Fibroblast of lung (primary cell): Measurements from ENCODE around the gene MRPL38. TPM values are rescaled to one million over a fixed set of nuclear protein-coding genes. Genes with fewer than 3 reads are reported as not detected.

Source experiments
- DNase-seq, 2 donors: peaks; one replicate each; pipeline versions ENCODE4 v3.0.0 to v3.0.0-alpha.2; 2010; ENCODE audit warnings: low read depth in 2 of 2
- H2AFZ ChIP-seq: 2 replicates; pipeline ENCODE4 v1.5.1; 2012; ENCODE audit warnings: low read length, control low read depth, inconsistent platforms
- H3K27ac ChIP-seq: 2 replicates; pipeline ENCODE4 v1.5.1; 2011; ENCODE audit warnings: low read length, control low read depth; ENCODE audit not compliant: insufficient read depth
- H3K27me3 ChIP-seq: 2 replicates; pipeline ENCODE4 v1.5.1; 2011; ENCODE audit warnings: mild to moderate bottlenecking, low read length; ENCODE audit not compliant: control insufficient read depth, insufficient read depth
- H3K36me3 ChIP-seq: 2 replicates; pipeline ENCODE4 v1.5.1; 2011; ENCODE audit warnings: low read length; ENCODE audit not compliant: control insufficient read depth, insufficient read depth
- H3K4me1 ChIP-seq: 2 replicates; pipeline ENCODE4 v1.5.1; 2011; ENCODE audit warnings: low read length; ENCODE audit not compliant: control insufficient read depth, insufficient read depth; ENCODE audit errors: extremely low read depth
- H3K4me2 ChIP-seq: 2 replicates; pipeline ENCODE4 v1.5.1; 2011; ENCODE audit warnings: low read length, control low read depth; ENCODE audit not compliant: insufficient read depth; ENCODE audit errors: extremely low read depth
- H3K4me3 ChIP-seq, 4 experiments: fragments of 200-600 bp in 1 of 4; sonication (generic) in 1 of 4; replicated peaks in 1 of 4; 2 replicates each; pipeline ENCODE4 v1.5.1; 2011 to 2016; ENCODE audit warnings: low read length in 4 of 4, low read depth in 3 of 4, mild to moderate bottlenecking in 3 of 4, control low read depth in 2 of 4, inconsistent platforms in 1 of 4, mixed read lengths in 1 of 4; ENCODE audit not compliant: insufficient read depth in 1 of 4; ENCODE audit errors: control extremely low read depth in 1 of 4
- H3K79me2 ChIP-seq: 2 replicates; pipeline ENCODE4 v1.5.1; 2012; ENCODE audit warnings: mild to moderate bottlenecking, low read length, inconsistent platforms; ENCODE audit not compliant: control insufficient read depth, insufficient read depth
- H3K9ac ChIP-seq: 2 replicates; pipeline ENCODE4 v1.5.1; 2011; ENCODE audit warnings: mild to moderate bottlenecking, low read length, control low read depth; ENCODE audit not compliant: insufficient read depth
- H3K9me3 ChIP-seq: 2 replicates; pipeline ENCODE4 v1.5.1; 2012; ENCODE audit warnings: low read depth, low read length; ENCODE audit not compliant: control insufficient read depth, insufficient read depth
- H4K20me1 ChIP-seq: 2 replicates; pipeline ENCODE4 v1.5.1; 2011; ENCODE audit warnings: low read length; ENCODE audit not compliant: control insufficient read depth, insufficient read depth; ENCODE audit errors: extremely low read depth
- EZH2 ChIP-seq: IDR thresholded peaks from 2 replicates; pipeline ENCODE4 v1.5.1; 2012; ENCODE audit warnings: low read length, control low read depth, mild to moderate bottlenecking; ENCODE audit errors: missing control alignments
- polyA plus RNA-seq, 2 donors: library from polyadenylated mRNA; depleted of rRNA in 1 of 2; stranded (reverse) in 1 of 2; unstranded in 1 of 2; fragments of >200 nt; gene quantifications; 2 replicates each; pipeline ENCODE4 v1.2.1, GENCODE V29; 2011 to 2012; ENCODE audit warnings: missing spikeins in 1 of 2
- total RNA-seq: library from RNA; depleted of rRNA; stranded (reverse); fragments of >200 nt; gene quantifications from 2 replicates; pipeline ENCODE4 v1.2.1, GENCODE V29; 2014
- TF ChIP-seq, protein P1 (sequence below), 2 donors: IDR thresholded peaks in 1 of 2; conservative IDR thresholded peaks in 1 of 2; 1 replicate in 1 of 2; 2 replicates in 1 of 2; pipeline ENCODE4 v1.5.1; 2011 to 2012; ENCODE audit warnings: low read length in 2 of 2, control low read depth in 1 of 2, inconsistent platforms in 1 of 2, low read depth in 1 of 2, mild to moderate bottlenecking in 1 of 2

The MRPL38 gene
- total and polyA plus RNA-seq, 2 donors (not counting 1 experiment from before 2014, with no cell fraction given), result 19.3 to 36.0 TPM

GRCh38 chr17:75945211-75945610, 40.5 kb upstream of the MRPL38 start:
- H4K20me1 ChIP-seq, result no peaks in the 10 kb centered on the region
- H3K9ac ChIP-seq, result no peak overlapping the region
- H3K4me1 ChIP-seq, result no peaks in the 10 kb centered on the region
- TF ChIP-seq EZH2, result no peak
- TF ChIP-seq, protein P1, sequence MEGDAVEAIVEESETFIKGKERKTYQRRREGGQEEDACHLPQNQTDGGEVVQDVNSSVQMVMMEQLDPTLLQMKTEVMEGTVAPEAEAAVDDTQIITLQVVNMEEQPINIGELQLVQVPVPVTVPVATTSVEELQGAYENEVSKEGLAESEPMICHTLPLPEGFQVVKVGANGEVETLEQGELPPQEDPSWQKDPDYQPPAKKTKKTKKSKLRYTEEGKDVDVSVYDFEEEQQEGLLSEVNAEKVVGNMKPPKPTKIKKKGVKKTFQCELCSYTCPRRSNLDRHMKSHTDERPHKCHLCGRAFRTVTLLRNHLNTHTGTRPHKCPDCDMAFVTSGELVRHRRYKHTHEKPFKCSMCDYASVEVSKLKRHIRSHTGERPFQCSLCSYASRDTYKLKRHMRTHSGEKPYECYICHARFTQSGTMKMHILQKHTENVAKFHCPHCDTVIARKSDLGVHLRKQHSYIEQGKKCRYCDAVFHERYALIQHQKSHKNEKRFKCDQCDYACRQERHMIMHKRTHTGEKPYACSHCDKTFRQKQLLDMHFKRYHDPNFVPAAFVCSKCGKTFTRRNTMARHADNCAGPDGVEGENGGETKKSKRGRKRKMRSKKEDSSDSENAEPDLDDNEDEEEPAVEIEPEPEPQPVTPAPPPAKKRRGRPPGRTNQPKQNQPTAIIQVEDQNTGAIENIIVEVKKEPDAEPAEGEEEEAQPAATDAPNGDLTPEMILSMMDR (conservative IDR thresholded peaks at IDR 0.05 in 1 of 2, IDR thresholded peaks at IDR 0.05 in 1 of 2; ENCODE audit: low read depth in 1 of 2, low read length in 2 of 2), result no peak
- peaks cover 4% of the 10 kb centered on the region for H3K36me3 ChIP-seq
- no peak for DNase-seq
- H3K27me3 ChIP-seq, result no peaks in the 10 kb centered on the region
- no peak overlapping the region for H2AFZ ChIP-seq
- no peak overlapping the region for H3K27ac ChIP-seq
- H3K4me3 ChIP-seq, result no peak overlapping the region
- no peak overlapping the region for H3K4me2 ChIP-seq
- H3K79me2 ChIP-seq, result no peaks in the 10 kb centered on the region
- H3K9me3 ChIP-seq, result no peaks in the 10 kb centered on the region

DNA sequence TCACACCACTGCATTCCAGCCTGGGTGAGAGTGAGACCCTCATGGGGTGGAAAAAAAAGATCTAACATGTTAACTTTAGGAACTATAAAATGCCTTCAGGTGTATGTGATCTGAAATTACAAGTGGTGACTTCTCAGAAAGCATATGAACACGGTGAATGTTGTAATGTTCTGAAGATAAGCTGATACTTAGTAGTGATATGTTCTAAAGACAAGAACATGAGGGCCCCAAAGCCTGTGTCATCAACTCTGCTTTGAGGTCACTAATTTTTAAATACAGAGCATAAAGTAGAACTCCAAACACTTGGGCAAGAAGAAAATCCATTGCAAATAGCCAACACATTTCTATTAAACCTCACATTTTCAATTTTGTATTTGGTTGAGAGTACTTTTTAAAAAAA, 38.8 kb upstream of the MRPL38 start:
- no peak for TF ChIP-seq EZH2
- no peak overlapping the region for H3K4me3 ChIP-seq
- H3K9ac ChIP-seq, result no peak overlapping the region
- peaks cover 2% of the 10 kb centered on the region for H3K36me3 ChIP-seq
- no peaks in the 10 kb centered on the region for H4K20me1 ChIP-seq
- DNase-seq, result no peak
- no peaks in the 10 kb centered on the region for H3K27me3 ChIP-seq
- H3K4me2 ChIP-seq, result no peak overlapping the region
- no peaks in the 10 kb centered on the region for H3K79me2 ChIP-seq
- no peaks in the 10 kb centered on the region for H3K4me1 ChIP-seq
- no peaks in the 10 kb centered on the region for H3K9me3 ChIP-seq
- H3K27ac ChIP-seq, result no peak overlapping the region
- H2AFZ ChIP-seq, result no peak overlapping the region

DNA sequence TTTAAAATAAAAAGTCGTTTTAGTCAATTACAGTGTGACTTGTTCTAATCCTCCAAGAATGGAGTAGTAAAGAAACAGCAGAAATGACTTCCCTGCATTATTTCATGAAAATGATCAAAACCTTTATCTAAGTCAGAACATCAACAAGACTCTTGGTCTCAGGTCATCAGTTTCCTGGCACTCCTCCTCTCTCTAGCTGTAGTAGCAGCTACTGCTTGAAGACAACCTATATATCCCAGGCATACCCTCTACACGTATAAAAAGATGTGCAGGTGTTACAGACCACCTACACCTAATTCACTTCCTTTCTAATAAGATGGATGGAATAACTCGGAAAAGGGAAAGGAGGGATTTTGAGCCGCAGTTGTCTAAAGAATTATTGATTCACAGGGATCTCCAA, 37.8 kb upstream of the MRPL38 start:
- Histone ChIP-seq H3K4me2 (no peak overlapping the region), H3K79me2 (no peaks in the 10 kb centered on the region), H3K4me1 (no peaks in the 10 kb centered on the region), H3K36me3 (peaks cover 2% of the 10 kb centered on the region), H3K4me3 (no peak overlapping the region), H4K20me1 (no peaks in the 10 kb centered on the region), H3K27ac (no peak overlapping the region), H3K9ac (no peak overlapping the region), H3K9me3 (no peaks in the 10 kb centered on the region), H3K27me3 (no peaks in the 10 kb centered on the region), H2AFZ (no peak overlapping the region)
- no peak for DNase-seq
- no peak for TF ChIP-seq EZH2
- TF ChIP-seq, protein P1 (conservative IDR thresholded peaks at IDR 0.05 in 1 of 2, IDR thresholded peaks at IDR 0.05 in 1 of 2; ENCODE audit: low read depth in 1 of 2, low read length in 2 of 2), result no peak
